Measurements from ENCODE around the gene YLPM1.

DNA sequence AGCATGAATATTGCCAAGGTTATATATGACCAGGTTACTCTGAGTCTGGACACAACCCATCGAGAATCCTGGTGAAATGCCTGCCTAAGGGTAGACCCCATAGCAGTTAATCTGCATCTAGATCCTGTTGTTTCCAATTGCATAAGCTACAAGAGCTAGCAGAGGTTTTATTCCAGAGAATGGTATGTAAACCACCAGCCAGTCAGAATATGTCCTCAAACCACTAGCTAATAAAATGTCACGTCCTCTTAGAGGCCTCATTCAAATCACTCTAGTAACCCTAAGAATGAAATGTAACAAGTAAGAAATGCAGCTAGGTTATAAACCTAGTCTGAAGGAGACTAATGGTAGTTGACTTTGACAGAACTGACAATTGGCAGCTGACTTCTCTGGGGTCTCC lies 9.0 kb upstream of the YLPM1 start:
- TF ChIP-seq POLR2A (IDR thresholded peaks at IDR 0.05; ENCODE audit: low read depth, low read length) (no peak), TAF1 (IDR thresholded peaks at IDR 0.05; ENCODE audit: borderline replicate concordance, low read depth, low read length) (no peak)
